Measurements from ENCODE around the gene FABP7.

Gene FABP7

DNA sequence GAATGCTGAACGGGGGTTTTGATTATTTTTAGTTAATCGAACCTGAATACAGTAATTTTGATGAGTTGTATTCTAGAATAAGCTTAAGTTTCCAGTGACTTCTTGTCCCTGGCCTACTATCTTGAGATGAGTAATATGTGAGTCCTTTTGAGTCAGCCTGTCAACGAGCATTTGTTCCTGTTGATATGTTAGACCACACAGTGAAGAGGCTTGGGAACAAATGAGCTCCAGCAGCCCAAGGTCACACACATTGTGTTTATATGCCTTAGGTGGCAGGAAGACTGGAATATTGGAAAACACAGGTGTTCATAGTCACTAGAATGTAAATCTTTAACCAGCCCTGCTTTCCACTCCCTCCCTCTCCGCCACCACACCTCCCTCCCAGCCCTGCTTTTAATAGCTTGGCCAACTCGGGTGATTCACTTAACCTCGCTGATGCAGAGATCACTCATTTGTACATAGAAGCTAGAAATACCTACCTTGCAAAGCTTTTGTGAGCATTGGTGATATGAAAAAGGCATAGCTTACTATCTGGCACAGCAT is 18.7 kb downstream of the FABP7 start:
- DNase-seq (ENCODE audit: low read depth in 3 of 3): no peak

DNA sequence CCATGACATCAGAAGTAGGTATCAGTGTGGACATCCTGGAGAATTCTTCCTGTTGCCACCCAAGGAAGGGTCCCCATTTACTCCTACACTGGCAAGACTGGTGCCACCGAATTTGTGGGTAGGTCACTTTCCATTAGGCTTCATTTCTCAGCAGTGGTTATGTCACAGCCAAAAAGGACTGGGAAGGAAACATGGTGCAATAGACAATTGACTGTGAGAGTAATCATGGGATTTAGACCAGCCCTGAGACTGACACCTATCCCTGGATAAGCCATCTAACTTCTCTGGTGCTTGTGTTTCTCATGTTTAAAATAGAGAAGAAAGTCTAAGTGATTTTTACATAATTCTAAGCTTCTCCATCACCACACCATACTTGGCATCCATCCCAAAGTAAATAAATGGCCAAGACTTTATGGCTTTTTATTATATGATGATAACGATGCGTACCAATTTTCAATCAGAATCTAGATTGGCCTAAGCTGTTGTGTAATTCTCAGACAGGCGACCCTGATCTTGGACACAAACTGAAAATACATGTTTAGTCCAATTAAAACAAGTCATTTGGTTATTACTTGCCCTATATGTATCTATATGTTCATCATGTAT is 19.7 kb downstream of the FABP7 start:
- no peak for DNase-seq (ENCODE audit: low read depth in 3 of 3)

DNA sequence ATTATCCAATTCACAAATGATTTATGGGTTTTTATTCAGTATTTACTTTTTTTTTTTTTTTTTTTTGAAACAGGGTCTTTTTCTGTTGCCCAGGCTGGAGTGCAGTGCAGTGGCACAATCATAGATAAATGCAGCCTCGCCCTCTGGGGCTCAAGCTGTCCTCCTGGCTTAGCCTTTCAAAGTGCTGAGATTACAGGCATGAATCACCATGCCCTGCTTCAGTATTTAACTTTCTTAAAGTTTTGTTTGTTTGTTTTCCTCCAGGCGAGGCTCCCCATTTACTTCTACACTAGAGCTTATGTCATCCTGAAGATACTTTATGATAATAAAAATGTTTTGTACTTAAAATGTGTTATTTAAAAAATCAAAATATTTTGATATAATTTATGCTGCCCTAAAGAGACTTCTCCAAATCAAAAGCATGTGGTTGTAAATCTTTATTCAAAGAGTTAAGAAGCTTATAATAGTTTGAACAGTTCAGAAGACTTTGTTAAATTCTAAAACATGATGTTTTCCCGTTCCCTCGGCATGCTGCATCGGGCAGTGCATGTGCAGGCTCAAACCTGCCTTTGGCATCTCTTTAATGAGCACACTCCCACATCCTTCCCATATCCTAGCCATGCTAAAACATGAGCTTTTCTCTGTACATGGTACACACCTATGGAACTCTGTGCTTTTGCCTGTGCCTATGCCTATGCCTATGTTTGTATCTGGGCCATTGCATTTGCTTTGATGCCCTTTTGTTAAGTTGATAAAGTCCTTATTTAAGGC is 20.6 kb downstream of the FABP7 start:
- DNase-seq (ENCODE audit: low read depth in 3 of 3): no peak

DNA sequence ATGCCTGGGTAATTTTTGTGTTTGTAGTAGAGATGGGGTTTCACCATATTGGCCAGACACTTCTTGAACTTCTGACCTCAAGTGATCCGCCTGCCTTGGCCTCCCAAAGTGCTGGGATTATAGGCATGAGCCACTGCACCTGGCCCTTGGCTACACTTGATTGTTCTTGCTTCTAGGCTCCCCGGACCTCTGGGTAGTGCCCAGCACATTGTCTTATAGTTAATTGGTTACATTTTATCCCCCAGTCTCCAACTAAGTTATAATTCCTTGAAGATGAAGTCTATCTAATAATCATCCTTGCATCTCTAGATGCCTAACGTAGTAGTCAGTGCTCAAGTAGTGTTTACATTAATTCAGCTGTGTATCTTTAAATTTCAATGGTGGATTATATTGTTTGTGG is 21.4 kb downstream of the FABP7 start:
- no peak for DNase-seq (ENCODE audit: low read depth in 3 of 3)

DNA sequence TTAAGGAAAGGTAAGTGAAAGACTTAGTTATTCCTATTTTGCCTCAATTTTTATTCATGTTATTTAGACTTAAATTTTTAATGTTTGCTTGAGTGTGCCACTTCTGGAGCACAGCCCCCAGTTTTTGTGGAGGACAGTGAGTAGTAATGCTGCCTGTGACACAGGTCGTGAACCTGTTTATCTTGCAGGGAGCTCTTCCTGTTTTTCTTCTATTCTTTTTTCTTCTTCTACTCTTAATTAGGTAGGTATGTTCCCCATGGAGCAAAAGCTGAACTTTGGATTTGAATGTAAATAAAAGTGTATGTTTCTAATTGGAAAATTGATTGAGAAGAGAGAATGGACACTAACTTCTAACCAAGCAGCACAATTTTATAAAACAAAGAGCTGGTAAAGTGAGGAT is 21.9 kb downstream of the FABP7 start:
- DNase-seq (ENCODE audit: low read depth in 3 of 3): no peak

DNA sequence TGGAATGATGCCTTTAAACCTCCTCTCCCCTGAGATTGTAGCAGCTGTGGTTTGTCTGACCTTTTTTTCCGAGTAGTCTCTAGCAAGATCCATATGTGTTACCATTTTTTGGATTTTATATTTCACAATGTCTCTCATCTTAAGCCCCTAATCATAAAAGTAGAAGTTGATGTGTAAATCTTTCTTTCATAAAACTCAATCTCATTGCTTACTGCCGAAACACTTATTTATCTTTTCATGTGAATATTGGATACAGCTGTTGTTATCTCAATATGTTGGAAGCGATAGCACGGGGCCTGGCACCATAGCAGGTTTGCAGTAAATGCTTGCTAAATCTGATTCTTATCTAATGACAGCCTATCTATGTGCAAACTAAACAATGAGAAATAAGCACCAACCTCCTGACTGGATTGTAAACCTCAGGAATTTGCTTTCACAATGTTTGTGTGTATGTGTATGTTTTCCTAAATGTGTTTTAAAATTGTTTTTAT is 23.7 kb downstream of the FABP7 start:
- DNase-seq (ENCODE audit: low read depth in 3 of 3): no peak

DNA sequence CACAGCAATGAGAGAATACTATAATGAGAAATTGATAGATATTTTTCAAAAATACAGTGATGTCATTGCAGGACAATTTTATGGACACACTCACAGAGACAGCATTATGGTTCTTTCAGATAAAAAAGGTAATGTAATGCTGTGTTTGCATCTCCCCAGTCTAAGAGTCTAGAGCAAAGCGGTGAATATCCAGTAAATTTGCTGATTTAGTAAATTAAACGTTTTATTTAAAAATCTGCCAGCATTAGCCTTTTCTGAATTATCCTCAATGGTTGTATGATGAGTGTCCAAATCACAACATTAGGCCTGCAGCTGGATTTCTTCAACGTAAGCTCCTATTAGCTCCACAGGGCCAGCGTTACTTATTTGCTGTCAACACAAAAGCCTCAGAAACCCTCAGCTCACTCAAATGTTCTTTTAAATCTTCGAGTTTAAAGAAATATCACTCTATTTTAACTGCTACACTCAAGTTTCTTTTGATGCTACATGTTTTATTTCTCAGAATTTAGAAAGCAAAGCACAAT is 25.5 kb downstream of the FABP7 start:
- no peak for DNase-seq (ENCODE audit: low read depth in 3 of 3)

DNA sequence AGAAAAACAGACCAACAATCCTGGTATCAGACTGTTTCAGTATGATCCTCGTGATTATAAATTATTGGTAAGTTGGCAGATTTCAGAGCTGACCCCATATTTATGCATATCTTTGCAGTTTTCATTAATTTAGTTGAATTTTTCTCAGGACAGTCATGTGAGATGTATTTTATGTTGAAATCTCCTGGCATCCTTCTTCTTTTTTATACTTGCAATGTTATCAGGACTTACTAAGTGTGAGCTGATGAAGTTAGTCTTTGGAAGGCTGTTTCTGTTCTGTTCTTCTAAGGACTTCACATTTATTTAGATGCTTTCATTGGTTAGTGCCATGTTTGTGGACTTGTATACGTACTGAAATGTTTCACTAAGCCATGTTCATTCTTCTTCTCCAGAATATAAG is 26.8 kb downstream of the FABP7 start:
- no peak for DNase-seq (ENCODE audit: low read depth in 3 of 3)

DNA sequence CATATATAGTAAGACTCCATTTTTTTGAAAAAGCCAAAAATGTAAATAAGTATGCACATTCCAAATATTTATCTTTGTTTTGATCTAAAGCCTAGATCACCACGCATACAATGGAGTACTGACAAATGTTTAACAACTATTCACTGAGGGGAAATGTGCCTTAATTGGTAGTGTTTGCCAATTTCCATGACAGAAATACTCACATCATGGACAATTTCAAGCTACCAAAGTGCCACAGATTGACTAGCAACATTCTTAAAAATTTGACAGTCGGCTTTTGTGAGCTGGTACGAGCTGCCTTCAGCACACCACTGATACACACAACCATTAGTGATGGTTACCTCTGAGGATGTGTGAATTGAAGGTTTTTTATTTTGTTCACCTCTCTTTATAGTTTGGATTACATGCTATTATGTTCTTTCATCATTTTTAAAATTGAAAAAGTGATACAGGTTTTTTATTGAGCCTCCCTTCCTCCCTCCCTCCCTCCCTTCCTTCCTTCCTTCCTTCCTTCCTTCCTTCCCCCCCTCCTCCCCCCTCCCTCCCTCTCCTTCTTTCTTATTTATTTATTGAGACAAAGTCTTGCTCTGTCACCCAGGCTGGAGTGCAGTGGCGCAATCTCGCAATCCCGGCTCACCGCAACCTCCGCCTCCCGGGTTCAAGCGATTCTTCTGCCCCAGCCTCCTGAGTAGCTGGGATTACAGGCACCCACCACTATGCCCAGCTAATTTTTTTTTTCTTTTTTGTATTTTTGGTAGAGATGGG is 28.8 kb downstream of the FABP7 start:
- DNase-seq (ENCODE audit: low read depth in 3 of 3): no peak

DNA sequence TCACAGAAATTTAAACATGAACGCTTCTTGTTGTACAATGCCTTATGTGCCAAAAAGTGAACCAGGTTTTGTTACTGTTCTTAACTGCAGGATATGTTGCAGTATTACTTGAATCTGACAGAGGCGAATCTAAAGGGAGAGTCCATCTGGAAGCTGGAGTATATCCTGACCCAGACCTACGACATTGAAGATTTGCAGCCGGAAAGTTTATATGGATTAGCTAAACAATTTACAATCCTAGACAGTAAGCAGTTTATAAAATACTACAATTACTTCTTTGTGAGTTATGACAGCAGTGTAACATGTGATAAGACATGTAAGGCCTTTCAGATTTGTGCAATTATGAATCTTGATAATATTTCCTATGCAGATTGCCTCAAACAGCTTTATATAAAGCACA is 29.5 kb downstream of the FABP7 start:
- DNase-seq (ENCODE audit: low read depth in 3 of 3): no peak

DNA sequence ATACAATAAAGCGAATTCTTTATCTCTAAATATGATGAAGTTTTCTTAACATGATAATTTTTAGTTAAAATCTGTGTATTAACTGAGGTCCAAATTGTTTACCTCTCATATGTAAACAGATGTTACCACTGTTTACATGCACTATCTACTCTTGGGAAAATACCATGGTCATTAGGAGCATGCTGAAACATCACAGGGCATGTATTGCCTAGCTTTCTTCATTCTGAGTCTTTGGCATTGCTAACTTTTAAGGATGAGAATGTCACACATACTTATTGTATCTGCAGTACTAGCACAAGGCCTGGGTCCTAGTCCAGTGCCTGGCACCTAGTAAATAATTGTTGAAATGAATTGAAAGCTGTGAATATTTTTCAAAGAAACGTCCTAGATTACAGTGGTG is 30.2 kb downstream of the FABP7 start:
- no peak for DNase-seq (ENCODE audit: low read depth in 3 of 3)

DNA sequence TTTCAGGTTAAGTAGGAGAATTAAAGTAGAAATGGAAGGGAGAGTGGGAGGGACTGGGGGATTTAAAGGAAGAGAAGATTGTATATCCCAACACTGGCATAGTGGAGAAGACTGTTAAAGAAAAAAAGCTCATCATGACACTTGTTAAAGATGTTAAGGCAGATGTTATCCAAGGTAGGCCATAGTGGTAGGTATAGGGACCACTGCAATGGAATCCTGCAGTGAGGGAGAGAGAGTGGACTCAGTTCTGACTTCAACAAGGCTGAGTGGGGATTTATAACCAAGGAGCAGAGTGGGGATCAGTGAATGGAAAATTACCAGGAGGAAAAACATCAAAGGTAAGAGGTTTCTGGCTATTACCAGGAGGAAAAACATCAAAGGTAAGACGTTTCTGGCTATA is 30.7 kb downstream of the FABP7 start:
- no peak for DNase-seq (ENCODE audit: low read depth in 3 of 3)

DNA sequence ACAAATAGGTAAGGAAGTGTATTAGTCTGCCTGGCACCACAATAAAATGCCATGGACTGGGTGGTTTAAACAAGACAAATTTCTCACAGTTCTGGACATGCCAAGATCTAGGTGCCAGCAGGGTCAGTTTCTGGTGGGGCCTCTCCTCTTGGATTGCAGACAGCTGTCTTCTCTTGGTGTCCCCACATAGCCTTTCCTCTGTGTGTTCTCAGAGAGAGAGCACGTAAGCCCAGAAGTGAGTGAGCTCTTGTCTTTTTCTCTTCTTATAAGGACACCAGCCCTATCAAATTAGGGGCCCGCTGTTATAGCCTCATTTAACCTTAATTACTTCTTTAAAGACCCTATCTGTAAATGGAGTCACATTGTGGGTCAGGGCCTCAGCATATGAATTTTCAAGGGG is 37.8 kb downstream of the FABP7 start:
- no peak for DNase-seq (ENCODE audit: low read depth in 3 of 3)

DNA sequence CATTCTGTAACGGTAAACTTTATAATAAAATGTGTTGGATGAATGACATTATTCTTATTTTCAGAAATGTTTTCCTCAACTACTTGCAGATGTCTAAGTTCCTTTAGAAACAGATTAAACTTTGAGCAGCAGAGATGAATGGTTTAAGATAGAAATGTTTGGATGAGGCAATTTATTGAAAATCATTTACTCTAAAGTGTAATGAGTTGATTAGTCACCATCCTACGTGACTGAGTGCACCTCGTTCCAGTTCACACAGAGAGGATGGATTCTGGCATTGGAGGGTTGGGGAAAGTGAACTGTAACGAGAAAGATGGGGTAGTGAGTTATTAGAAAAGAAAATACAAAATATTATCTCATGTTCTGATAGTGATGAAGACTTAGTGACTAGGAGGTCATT is 38.2 kb downstream of the FABP7 start:
- no peak for DNase-seq (ENCODE audit: low read depth in 3 of 3)

DNA sequence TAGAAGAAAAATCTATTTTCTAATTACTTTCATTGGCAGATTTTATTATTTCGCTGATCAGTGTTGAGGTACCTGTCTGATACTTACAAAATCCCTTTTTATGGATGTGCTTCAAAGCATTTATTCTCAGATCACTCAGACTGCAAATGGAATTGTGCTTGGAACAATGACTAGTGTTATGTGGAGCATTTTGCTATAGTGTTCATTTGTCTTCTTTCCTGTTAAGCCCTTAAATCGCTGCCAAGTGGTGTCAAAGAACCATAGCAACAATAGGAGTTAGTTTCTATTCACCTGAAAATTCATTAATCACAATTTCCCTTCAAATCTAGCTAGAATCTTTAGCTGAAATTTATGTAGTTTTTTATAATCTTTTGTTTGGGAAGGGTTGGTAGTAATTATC is 39.4 kb downstream of the FABP7 start:
- DNase-seq (ENCODE audit: low read depth in 3 of 3): no peak

DNA sequence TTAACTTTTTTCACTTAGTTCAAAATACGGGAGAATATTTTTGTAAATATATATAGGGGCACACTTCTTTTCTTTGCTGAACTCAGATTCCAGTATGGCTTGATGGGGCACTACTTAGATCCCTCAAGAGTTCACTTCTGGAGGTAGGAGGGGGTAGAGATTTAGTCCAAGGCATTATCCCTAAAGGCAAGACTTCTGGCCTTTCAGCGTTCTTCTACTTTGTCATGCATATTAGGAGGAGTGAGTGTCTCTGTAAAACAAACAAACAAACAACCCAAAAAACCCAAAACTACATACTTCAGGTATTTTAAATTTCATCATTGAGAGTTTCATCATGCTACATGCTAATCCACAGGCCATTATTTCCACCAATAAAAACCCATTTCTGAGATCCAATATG is 41.6 kb downstream of the FABP7 start:
- no peak for DNase-seq (ENCODE audit: low read depth in 3 of 3)

DNA sequence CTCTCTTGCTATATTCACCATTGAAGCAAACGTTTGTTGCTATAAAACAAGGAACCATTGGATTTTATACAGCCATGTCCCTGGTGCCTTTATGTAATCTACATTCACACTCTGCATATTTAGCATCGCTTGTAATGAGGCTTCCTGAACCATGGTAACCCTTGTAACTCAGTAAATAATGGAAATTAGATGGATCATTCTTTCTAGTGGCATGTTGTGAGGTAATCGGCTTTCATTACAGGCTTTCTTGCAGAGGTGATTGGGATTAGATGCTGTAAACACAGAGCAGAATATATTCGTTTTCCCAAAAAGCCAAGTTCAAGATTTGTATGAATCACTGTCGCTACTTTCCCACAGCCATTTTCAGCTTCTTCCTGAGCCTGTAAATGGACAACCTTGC is 45.6 kb downstream of the FABP7 start:
- no peak for DNase-seq (ENCODE audit: low read depth in 3 of 3)

DNA sequence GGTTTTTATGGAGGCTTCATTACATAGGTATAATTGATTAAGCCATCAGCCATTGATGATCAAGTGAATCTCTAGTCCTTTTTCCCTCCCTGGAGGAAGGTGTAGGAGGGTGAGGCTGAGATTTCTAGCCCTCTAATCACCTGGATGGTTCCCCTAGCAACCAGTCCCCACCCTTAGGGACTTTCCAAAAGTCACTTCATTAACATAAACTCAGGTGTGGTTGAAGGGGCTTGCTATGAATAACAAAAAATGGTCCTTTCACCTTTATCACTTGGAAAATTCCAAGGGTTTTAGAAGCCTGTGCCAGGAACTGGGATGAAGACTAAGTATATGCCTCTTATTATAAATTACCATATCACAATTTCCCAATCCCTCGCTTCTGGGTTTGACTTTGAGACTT is 49.9 kb downstream of the FABP7 start:
- no peak for DNase-seq (ENCODE audit: low read depth in 3 of 3)

DNA sequence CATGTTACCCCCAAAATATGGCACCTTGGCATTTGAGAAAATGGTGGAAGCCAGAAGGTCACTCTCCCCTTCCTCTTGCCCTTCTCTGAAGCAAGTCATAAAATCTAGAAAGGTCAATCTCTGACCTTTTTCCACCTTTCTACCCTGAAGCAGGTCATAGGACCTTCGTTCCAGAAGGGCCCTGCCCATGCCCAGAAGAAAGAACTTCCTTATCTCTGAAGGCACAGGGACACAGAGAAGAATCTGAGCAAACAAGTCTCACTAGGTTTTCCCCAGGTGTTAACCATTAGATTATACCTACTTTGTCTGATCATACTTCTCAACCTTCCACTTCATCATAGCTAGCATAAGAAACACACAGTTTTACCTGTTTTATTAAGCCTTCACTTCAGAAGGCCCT is 52.0 kb downstream of the FABP7 start:
- DNase-seq (ENCODE audit: low read depth in 3 of 3): no peak

DNA sequence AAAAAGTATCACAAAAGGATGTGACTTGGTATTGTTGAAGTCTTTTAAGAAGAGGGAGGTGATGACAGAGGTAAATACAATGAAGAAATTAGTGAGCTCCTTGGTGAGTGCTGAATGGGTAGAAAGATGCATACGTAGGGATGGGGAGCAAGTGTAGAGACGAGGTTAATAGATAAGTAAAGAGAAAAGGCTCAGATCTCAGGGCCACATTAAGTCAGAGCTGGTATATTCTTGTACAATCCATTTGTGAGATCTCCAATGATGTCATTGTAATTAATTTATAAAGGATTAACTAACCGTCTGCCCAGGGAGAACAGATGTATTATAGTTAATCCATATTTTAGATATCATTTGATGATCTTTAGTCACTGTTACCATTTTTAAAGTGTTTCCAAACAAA is 52.9 kb downstream of the FABP7 start:
- DNase-seq (ENCODE audit: low read depth in 3 of 3): no peak

DNA sequence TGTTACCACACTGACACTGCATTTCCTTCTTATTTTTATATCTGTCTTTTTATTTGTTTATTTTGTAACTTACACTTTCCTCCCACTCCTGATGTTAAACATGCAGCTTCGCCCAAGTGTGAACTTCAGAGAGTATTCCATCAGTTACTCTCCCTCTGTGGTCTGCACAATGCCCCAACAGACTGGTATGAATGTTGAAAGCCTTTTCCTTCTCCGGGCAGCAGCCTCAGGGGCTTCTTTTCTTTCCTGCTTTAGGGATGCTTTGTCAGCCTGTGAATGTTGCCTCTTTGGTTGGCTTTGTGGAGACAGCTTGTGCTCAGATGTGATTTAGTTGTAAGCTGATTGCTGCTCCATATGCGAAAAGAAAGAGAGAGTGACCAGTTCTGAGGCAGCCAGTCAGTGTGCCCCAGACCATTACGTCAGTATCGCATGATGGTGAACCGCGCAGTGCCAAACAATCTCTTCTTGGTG is 53.5 kb downstream of the FABP7 start:
- DNase-seq (ENCODE audit: low read depth in 3 of 3): no peak
